Measurements from ENCODE around the gene CPB1.

Gene CPB1

GRCh38 chr3:148827585-148827984 lies at the start of gene CPB1:
CPB1 (plus strand) TSS chr3:148827811; CDS start chr3:148827824, 13 bp downstream.
- TF ChIP-seq GATA2 (IDR thresholded peaks at IDR 0.05; ENCODE audit: low read depth, low read length) (no peak), GATA3 (IDR thresholded peaks at IDR 0.05; ENCODE audit: low read depth, low read length) (no peak)

- TF ChIP-seq GATA2 (IDR thresholded peaks at IDR 0.05; ENCODE audit: low read depth, low read length) (no peak), GATA3 (IDR thresholded peaks at IDR 0.05; ENCODE audit: low read depth, low read length) (no peak)
Measured at GRCh38 chr3:148778926-148779325, 48.7 kb upstream of the CPB1 start.

GRCh38 chr3:148789146-148789545 lies 38.5 kb upstream of the CPB1 start:
- no peak for TF ChIP-seq GATA2 (IDR thresholded peaks at IDR 0.05; ENCODE audit: low read depth, low read length)
- TF ChIP-seq GATA3 (IDR thresholded peaks at IDR 0.05; ENCODE audit: low read depth, low read length), result no peak

- TF ChIP-seq GATA2 (IDR thresholded peaks at IDR 0.05; ENCODE audit: low read depth, low read length) (no peak), GATA3 (IDR thresholded peaks at IDR 0.05; ENCODE audit: low read depth, low read length) (no peak)
Measured at GRCh38 chr3:148789906-148790305, 37.7 kb upstream of the CPB1 start.

GRCh38 chr3:148790370-148790769 lies 37.2 kb upstream of the CPB1 start:
- TF ChIP-seq GATA2 (IDR thresholded peaks at IDR 0.05; ENCODE audit: low read depth, low read length) (peak; percentile 65; the same call in 1 of the 2 replicates), GATA3 (IDR thresholded peaks at IDR 0.05; ENCODE audit: low read depth, low read length) (0 out of 2 replicates have a peak, but pooled peaks have one; percentile 50)

GRCh38 chr3:148790851-148791735 lies 36.5 kb upstream of the CPB1 start:
- TF ChIP-seq GATA3 (IDR thresholded peaks at IDR 0.05; ENCODE audit: low read depth, low read length), result no peak
- TF ChIP-seq GATA2 (IDR thresholded peaks at IDR 0.05; ENCODE audit: low read depth, low read length), result peak; percentile 66

- TF ChIP-seq GATA2 (IDR thresholded peaks at IDR 0.05; ENCODE audit: low read depth, low read length) (peak; percentile 63; the same call in 1 of the 2 replicates), GATA3 (IDR thresholded peaks at IDR 0.05; ENCODE audit: low read depth, low read length) (peak; percentile 91)
Measured at GRCh38 chr3:148791920-148792319, 35.7 kb upstream of the CPB1 start.

- TF ChIP-seq GATA3 (IDR thresholded peaks at IDR 0.05; ENCODE audit: low read depth, low read length) (no peak), GATA2 (IDR thresholded peaks at IDR 0.05; ENCODE audit: low read depth, low read length) (no peak; the same call in 1 of the 2 replicates)
Measured at GRCh38 chr3:148792516-148792915, 35.1 kb upstream of the CPB1 start.

GRCh38 chr3:148796799-148797198 lies 30.8 kb upstream of the CPB1 start:
- TF ChIP-seq GATA3 (IDR thresholded peaks at IDR 0.05; ENCODE audit: low read depth, low read length), result no peak
- no peak for TF ChIP-seq GATA2 (IDR thresholded peaks at IDR 0.05; ENCODE audit: low read depth, low read length)

- no peak for TF ChIP-seq GATA3 (IDR thresholded peaks at IDR 0.05; ENCODE audit: low read depth, low read length)
- no peak for TF ChIP-seq GATA2 (IDR thresholded peaks at IDR 0.05; ENCODE audit: low read depth, low read length)
Measured at GRCh38 chr3:148797795-148798194, 29.8 kb upstream of the CPB1 start.

GRCh38 chr3:148800414-148800813 lies 27.2 kb upstream of the CPB1 start:
- no peak for TF ChIP-seq GATA3 (IDR thresholded peaks at IDR 0.05; ENCODE audit: low read depth, low read length)
- TF ChIP-seq GATA2 (IDR thresholded peaks at IDR 0.05; ENCODE audit: low read depth, low read length), result no peak

GRCh38 chr3:148809835-148810234 lies 17.8 kb upstream of the CPB1 start:
- no peak for TF ChIP-seq GATA3 (IDR thresholded peaks at IDR 0.05; ENCODE audit: low read depth, low read length)
- TF ChIP-seq GATA2 (IDR thresholded peaks at IDR 0.05; ENCODE audit: low read depth, low read length), result no peak

- TF ChIP-seq GATA3 (IDR thresholded peaks at IDR 0.05; ENCODE audit: low read depth, low read length) (peak; percentile 94), GATA2 (IDR thresholded peaks at IDR 0.05; ENCODE audit: low read depth, low read length) (peak; percentile 92)
Measured at GRCh38 chr3:148815316-148816110, 12.1 kb upstream of the CPB1 start.

- TF ChIP-seq GATA2 (IDR thresholded peaks at IDR 0.05; ENCODE audit: low read depth, low read length) (peak; percentile 88), GATA3 (IDR thresholded peaks at IDR 0.05; ENCODE audit: low read depth, low read length) (peak; percentile 96)
Measured at GRCh38 chr3:148816427-148816826, 11.2 kb upstream of the CPB1 start.
